Right atrium auricular region (tissue), 2 donors: ENCODE results near the gene FCGR2B. TPM values are rescaled to one million over a fixed set of nuclear protein-coding genes. Genes with fewer than 3 reads are reported as not detected.
"Not testable (repeated sequence)": the region's sequence is repeated elsewhere in the genome, so short reads cannot be mapped to it uniquely, and the experiment has no call there.

Experiments
- DNase-seq: peaks from one replicate; pipeline ENCODE4 v3.0.0-alpha.2; 2019; ENCODE audit warnings: low spot score
- H3K27ac ChIP-seq, 2 donors: fragments of 200-600 bp; sonication (generic); 1 replicate in 1 of 2; 2 replicates in 1 of 2; pipeline ENCODE4 v1.5.1; 2016 to 2019
- H3K27me3 ChIP-seq, 2 donors: fragments of 200-600 bp; sonication (generic); one replicate each; pipeline versions ENCODE4 v1.5.1 to v1.6.0; 2017 to 2019
- H3K36me3 ChIP-seq: fragments of 200-600 bp; sonication (generic); one replicate; pipeline ENCODE4 v1.5.1; 2016
- H3K4me1 ChIP-seq, 2 donors: fragments of 200-600 bp; sonication (generic); one replicate each; pipeline versions ENCODE4 v1.5.1 to v1.6.0; 2017 to 2019
- H3K4me3 ChIP-seq, 2 donors: fragments of 200-600 bp; sonication (generic); 1 replicate in 1 of 2; 2 replicates in 1 of 2; pipeline ENCODE4 v1.5.1; 2017 to 2019; ENCODE audit warnings: mild to moderate bottlenecking in 1 of 2, moderate library complexity in 1 of 2
- H3K9me3 ChIP-seq, 2 donors: fragments of 200-600 bp; sonication (generic); one replicate each; pipeline ENCODE4 v1.5.1; 2019
- CTCF ChIP-seq, 2 donors: fragments of 200-600 bp; sonication (generic); IDR thresholded peaks; one replicate each; pipeline ENCODE4 v1.5.1; 2019; ENCODE audit warnings: antibody characterized with exemption in 2 of 2
- total RNA-seq, 2 donors: library from RNA; depleted of rRNA; stranded (reverse); fragments of >200 nt; gene quantifications; one replicate each; pipeline ENCODE4 v1.1.0, GENCODE V29; 2016

FCGR2B gene
- total RNA-seq, 2 donors from 2014 or later: 4.5 to 8.1 TPM

- H3K4me1 ChIP-seq: no peaks in the 10 kb centered on the region
- H3K36me3 ChIP-seq: no peaks in the 10 kb centered on the region
- H3K27me3 ChIP-seq: no peaks in the 10 kb centered on the region
- H3K4me3 ChIP-seq: no peak overlapping the region
- H3K9me3 ChIP-seq: no peaks in the 10 kb centered on the region
- no peak overlapping the region for H3K27ac ChIP-seq
- DNase-seq: no peak
- TF ChIP-seq CTCF (IDR thresholded peaks at IDR 0.05): no peak
Measured at GRCh38 chr1:161676441-161676840, 13.5 kb downstream of the FCGR2B start.

- no peak overlapping the region for H3K27ac ChIP-seq
- no peak for TF ChIP-seq CTCF (IDR thresholded peaks at IDR 0.05)
- no peaks in the 10 kb centered on the region for H3K36me3 ChIP-seq
- no peaks in the 10 kb centered on the region for H3K9me3 ChIP-seq
- DNase-seq: no peak
- H3K4me3 ChIP-seq: no peak overlapping the region
- no peaks in the 10 kb centered on the region for H3K4me1 ChIP-seq
- H3K27me3 ChIP-seq: no peaks in the 10 kb centered on the region
Measured at GRCh38 chr1:161676958-161677689, 14.2 kb downstream of the FCGR2B start.

- DNase-seq: no peak
- no peak for TF ChIP-seq CTCF (IDR thresholded peaks at IDR 0.05)
- no peaks in the 10 kb centered on the region for H3K27me3 ChIP-seq
Measured at GRCh38 chr1:161678500-161678899, 15.6 kb downstream of the FCGR2B start.

GRCh38 chr1:161681879-161682278 lies 18.9 kb downstream of the FCGR2B start:
- DNase-seq: no peak
- Histone ChIP-seq H3K27ac (no peak overlapping the region), H3K9me3 (no peaks in the 10 kb centered on the region), H3K4me3 (no peak overlapping the region), H3K4me1 (no peaks in the 10 kb centered on the region), H3K36me3 (no peaks in the 10 kb centered on the region), H3K27me3 (no peaks in the 10 kb centered on the region)
- TF ChIP-seq CTCF (IDR thresholded peaks at IDR 0.05): no peak

More at GRCh38 chr1:161678500-161678899, 15.6 kb downstream of the FCGR2B start:
- Histone ChIP-seq H3K4me1 (no peaks in the 10 kb centered on the region), H3K36me3 (no peaks in the 10 kb centered on the region), H3K27ac (no peak overlapping the region), H3K9me3 (no peaks in the 10 kb centered on the region), H3K4me3 (no peak overlapping the region)

GRCh38 chr1:161688946-161689345 lies 26.0 kb downstream of the FCGR2B start:
- Histone ChIP-seq H3K27me3 (no peaks in the 10 kb centered on the region), H3K36me3 (no peaks in the 10 kb centered on the region), H3K27ac (no peak overlapping the region), H3K4me1 (no peaks in the 10 kb centered on the region), H3K4me3 (no peak overlapping the region), H3K9me3 (no peaks in the 10 kb centered on the region)
- no peak for DNase-seq
- no peak for TF ChIP-seq CTCF (IDR thresholded peaks at IDR 0.05)

GRCh38 chr1:161691846-161692245 lies 28.9 kb downstream of the FCGR2B start:
- TF ChIP-seq CTCF (IDR thresholded peaks at IDR 0.05): no peak
- no peak for DNase-seq
- Histone ChIP-seq H3K4me3 (no peak overlapping the region), H3K27me3 (no peaks in the 10 kb centered on the region), H3K27ac (no peak overlapping the region), H3K36me3 (no peaks in the 10 kb centered on the region), H3K4me1 (no peaks in the 10 kb centered on the region), H3K9me3 (no peaks in the 10 kb centered on the region)

- H3K9me3 ChIP-seq, H3K4me1 ChIP-seq, H3K27me3 ChIP-seq, DNase-seq, H3K4me3 ChIP-seq, H3K27ac ChIP-seq, H3K36me3 ChIP-seq: not testable (repeated sequence)
Measured at GRCh38 chr1:161693020-161693712, 30.2 kb downstream of the FCGR2B start.

GRCh38 chr1:161698302-161698701 lies 35.4 kb downstream of the FCGR2B start:
- H3K9me3 ChIP-seq, H3K36me3 ChIP-seq, H3K4me3 ChIP-seq, H3K4me1 ChIP-seq, H3K27me3 ChIP-seq, DNase-seq, H3K27ac ChIP-seq: not testable (repeated sequence)
